Activated naive CD4-positive, alpha-beta T cell treated with anti-CD3 and anti-CD28 coated beads, Interleukin-2, amount 50 U/mL, for 16 hours (primary cell): ENCODE results near the gene MAP4K4.

Experiments
- DNase-seq: peaks from one replicate; pipeline ENCODE4 v3.0.0-alpha.2; 2020

MAP4K4 gene

DNA sequence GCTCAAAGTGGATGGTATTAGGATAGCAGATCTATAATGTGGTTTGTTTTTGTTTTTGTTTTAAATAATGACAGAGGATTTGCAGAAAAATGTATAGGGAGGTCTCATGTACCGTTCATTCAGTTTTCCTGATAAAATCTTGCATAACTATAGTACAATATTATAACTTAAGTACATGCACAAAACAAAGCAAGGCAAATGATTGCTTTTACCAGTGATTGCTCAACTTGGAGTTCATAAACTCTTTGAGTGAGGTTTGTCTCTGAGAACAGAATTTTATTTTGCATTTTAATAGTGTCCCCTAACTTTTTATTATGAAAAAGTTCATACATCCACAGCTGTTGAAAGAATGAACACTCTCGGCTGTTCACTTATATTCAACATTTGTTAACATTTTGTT is 96.6 kb downstream of the MAP4K4 start:
- DNase-seq, result no peak

GRCh38 chr2:101795033-101795432 is 97.5 kb downstream of the MAP4K4 start:
- no peak for DNase-seq

GRCh38 chr2:101796825-101797600 is 99.5 kb downstream of the MAP4K4 start:
- no peak for DNase-seq

DNA sequence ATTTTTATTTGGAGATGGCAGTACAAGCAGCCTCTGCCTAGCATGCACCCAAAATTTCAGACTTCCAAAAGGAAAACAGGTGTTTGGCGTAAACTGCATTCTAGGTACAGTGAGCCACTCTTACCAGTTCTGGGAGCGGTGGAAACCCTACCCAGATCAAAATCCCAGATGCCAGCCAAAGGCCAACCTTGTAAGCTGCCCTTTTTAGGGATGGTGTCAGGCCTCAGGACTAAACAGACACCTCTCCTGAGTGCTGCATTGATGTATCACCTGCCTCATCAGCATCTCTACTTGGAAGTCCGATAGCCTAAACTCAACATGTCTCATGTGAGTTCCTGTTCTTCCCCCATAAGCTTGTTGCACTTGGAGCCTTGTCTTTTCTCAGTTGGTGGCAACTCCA is 104.0 kb downstream of the MAP4K4 start:
- DNase-seq, result no peak

DNA sequence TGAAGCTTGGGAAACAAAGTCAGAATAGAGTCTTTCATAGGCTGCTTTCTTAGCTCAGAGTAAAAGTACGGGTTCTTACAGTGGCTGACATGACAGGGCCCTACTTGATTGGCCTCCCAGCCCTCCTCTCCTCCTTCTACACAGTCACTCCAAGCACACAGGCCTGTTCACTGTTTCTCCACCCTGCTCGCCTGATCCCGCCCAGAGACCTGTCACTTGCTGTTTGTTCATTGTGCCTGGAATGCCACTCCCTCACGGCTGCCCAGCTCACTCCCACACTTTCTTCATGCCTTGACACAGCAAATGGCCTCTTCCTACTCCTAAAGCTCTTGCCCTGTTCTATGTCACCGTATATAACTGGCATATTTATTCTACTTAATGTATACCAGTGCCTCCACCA is 104.8 kb downstream of the MAP4K4 start:
- DNase-seq, result no peak

DNA sequence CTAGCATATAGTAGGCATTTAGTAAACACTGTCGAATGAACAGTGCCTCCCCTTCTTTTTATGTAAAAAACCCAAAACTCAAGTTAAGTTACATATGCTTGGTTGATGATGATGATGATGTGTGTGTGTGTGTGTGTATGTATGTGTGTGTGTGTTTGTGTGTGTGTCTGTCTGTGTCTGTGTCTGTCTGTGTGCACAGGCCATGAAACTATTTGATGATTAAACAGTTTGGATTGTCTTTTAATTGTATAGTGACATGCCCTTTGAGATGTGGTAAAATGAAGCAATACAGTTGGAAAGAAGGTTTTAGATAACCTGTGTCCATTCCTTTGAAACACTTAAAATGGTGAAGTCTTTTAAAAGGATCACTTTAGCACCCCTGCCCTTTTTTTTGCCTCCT is 105.6 kb downstream of the MAP4K4 start:
- DNase-seq, result no peak

DNA sequence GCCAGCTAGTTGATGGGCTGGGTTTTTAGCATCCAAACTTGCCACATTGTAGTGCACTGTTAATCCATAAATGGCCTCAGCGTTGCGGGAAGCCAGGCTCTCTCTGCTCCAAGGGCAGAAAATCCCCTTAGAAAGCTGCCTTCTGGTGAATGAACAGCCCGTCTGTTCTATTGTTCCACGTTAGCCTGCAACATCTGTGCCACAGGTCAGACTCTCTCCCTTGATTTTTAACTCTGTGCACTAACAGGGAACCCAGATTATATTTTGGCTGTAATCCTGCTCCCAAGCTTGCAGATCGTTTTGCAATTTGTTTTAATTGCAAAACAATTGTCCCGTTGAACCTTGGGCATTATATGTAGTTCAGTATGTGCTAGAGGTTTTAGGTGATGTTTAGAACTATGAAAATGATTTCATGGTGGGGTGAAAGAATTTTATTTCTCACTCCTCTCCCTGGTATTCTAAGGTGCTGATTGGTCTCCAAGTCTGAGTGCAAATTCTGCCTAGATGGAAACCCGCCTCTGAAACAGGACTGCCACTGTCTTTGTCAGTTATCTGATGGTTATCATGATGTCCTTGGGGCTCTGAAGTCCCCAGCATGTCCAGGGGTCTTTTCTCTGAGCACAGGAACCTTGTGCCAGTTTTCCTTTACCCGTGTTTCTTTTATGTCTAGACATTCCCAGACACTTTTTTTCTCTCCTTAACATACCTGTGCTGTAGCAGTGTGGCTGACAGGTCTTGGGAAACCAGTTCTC is 106.6 kb downstream of the MAP4K4 start:
- no peak for DNase-seq

DNA sequence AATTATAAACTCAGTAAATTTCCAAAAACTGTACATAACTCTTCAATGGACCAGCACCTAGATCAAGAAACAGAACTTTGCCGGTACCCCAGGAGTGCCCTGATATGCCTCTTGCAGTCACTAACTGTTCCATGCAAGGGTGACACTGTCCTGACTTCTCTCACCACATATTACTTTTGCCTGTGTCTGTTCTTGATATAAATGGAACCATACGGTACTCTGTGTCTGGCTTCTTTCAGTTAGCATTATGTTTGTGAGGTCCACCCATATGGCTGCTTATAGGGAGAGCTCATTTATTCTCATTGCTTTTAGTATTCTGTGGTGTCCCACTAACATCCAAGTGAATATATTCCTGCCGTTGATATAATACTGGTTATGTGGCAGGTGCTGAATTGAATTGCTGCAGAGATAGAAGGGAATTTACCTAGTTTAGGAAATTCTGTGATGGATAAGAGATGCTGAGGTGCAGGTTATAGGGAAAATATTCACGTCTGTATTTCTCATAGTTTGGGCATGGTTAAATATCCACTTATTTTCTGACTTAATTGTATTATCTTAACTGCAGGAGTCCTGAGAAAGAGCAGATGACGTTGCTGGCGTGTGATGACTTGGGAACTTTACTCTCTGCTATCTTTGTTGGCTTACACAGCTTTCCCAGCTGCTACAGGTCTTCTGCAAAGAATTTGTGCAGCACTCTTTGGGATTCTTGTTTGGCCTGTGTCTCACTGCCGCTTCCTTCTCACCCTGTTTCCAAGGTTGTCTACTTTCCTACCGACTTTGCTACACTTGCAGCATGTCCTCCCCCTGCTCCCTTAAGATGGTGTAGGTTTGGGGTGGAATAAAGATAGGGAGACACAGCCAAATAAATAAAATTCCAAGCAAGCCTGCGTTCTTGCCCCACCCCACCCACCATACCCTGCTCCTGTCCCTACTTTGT is 107.9 kb downstream of the MAP4K4 start:
- no peak for DNase-seq

GRCh38 chr2:101806123-101806522 is 108.6 kb downstream of the MAP4K4 start:
- peak; percentile 22 for DNase-seq

GRCh38 chr2:101806701-101807100 is 109.2 kb downstream of the MAP4K4 start:
- DNase-seq, result no peak

DNA sequence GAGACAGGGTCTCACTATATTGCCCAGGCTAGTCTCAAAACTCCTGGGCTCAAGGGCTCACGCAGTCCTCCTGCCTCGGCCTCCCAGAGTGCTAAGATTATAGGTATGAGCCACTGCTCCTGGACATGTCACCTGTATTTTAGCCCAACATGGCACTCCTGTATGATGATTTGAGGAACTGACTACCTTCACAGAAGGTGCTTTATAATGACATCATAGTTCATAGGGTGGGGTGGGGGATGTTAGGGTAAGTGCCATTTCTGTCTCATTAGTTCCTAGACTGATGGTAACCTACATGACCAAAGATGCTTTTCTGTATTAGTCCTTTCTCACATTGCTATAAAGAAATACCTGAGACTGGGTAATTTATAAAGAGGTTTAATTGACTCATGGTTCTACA is 109.7 kb downstream of the MAP4K4 start:
- no peak for DNase-seq

DNA sequence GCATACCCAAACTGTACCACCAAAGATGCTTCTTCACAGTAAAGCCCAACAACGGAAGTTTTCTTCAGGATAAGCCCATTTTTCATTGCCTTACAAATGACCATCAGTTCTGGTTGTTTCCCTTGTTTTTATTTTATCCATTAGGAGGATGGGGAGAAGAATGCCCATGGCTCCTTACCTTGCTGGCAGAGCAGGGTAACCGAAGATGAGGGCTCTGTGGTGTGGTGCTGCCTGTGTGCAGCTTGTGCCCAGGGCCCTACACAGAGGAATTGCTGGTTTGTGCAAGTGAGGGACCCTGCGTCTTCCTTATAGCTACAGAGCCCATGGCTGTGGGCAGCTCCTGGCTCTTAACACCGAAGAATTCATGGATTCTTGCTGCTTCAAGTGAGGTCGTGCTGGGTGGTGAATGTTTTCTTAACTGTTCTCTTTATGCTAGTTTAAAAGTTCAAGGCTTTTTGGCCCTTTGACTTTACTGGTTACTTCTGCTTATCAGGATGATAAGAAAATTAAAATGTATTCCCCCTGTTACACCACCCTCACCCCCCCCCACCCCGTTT is 110.6 kb downstream of the MAP4K4 start:
- DNase-seq, result no peak

- no peak for DNase-seq
Observed at GRCh38 chr2:101809698-101810097, 112.2 kb downstream of the MAP4K4 start.

DNA sequence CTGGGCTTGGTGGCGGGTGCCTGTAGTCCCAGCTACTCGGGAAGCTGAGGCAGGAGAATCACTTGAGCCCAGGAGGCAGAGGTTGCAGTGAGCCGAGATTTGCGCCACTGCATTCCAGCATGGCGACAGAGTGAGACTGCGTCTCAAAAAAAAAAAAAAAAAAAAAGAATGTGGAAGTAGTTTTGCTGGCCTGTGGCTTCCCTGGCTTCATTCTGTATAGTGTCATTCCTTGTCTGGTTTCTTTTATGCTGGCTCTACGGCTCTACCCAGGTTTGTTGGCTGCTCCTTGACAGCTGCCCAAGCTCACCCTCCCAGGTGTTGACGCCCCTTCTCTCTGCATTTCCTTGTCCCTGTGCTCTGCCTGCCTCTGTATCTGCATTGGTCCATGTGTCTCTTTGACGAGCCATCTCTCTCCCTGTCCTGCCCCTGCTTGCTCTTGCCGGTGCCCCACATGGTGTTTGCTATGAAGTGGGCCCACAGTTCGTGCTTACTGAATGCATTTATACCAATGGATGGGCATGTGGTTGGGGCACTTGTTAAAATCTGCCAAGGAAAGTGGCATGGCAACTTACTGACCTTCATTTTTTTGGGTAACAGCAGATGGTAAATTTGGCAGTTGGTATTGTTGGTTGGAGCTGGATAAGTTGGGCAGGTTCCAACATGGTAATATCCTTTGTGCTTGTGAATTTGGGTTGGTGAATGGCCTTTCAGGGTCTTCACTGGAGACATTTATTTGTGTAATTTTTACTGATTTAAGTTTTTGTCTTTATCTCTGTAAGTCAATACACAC is 113.9 kb downstream of the MAP4K4 start:
- no peak for DNase-seq

DNA sequence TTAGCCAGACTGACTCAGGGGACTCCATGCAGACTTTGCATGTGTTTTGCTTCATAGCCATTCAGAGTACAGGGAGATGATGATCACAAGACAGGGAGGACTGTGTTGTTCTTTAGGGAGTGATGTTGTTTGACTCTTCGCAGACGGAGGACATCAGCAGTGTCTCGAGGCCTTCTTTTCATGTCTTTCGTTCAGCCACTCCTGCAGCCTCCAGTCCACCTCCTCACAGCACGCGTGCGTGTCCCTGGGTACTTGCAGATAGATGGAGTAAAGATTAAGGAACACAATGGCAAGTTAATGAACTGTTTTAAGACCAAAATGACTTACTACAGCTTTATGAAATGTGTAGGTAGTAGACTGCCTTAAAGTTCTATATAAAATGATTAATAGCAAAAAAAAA is 114.7 kb downstream of the MAP4K4 start:
- no peak for DNase-seq

GRCh38 chr2:101814752-101815151 is 117.2 kb downstream of the MAP4K4 start:
- no peak for DNase-seq

- no peak for DNase-seq
Observed at GRCh38 chr2:101815154-101815553, 117.6 kb downstream of the MAP4K4 start.

GRCh38 chr2:101815739-101816391 is 118.4 kb downstream of the MAP4K4 start:
- DNase-seq, result no peak

DNA sequence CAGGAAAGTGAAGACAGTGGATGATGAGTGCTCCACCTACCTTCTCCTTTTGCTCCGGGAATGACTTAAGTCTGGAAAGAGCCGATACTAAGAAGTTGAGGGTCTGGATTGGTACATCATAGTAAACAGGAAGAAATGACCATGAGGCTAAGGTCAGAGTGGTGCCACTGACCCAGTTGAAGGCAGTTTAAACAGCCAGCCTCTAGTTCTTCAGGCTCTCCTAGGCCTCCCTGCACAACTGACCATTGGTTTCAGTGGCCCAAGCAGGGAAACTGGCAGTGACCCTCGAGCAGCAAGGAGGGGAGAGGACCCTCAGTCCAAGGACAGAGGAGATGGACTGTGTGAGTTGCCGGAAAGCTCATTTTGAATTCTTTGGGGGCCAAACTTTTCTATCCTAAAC is 119.1 kb downstream of the MAP4K4 start:
- no peak for DNase-seq

DNA sequence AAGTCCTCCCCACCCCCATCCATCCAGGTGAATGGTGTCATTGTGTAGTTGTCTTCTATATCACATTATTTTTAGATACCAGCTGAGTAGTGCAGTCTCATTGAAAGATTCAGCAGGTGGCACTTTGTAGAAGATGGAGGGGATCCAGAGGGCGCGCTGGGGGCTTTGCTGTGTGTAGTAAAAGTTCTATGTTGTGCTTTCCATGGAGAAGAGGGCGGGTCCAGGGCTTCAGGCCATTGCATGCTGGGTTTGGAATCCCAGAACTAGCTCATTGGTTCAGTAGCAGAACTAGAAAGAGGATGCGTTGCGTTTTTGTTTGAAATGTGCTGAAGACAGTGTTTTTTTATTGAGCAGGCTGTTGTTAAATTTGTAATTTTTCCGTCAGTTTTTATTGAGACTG is 120.0 kb downstream of the MAP4K4 start:
- DNase-seq, result no peak
